GM12891 (cell line): ENCODE measurements around the gene RNF145.
"Not testable (repeated sequence)": the region's sequence is repeated elsewhere in the genome, so short reads cannot be mapped to it uniquely, and the experiment has no call there.

Experiments used
- POLR2A ChIP-seq: IDR thresholded peaks from 2 replicates; pipeline ENCODE4 v1.6.1; 2011; ENCODE audit warnings: low read depth, low read length, control low read depth
- POLR2AphosphoS5 ChIP-seq: IDR thresholded peaks from 2 replicates; pipeline ENCODE4 v1.6.1; 2011; ENCODE audit warnings: low read depth, low read length, control low read depth
- TAF1 ChIP-seq: IDR thresholded peaks from 2 replicates; pipeline ENCODE4 v1.6.1; 2011; ENCODE audit warnings: low read depth, low read length, control low read depth

DNA sequence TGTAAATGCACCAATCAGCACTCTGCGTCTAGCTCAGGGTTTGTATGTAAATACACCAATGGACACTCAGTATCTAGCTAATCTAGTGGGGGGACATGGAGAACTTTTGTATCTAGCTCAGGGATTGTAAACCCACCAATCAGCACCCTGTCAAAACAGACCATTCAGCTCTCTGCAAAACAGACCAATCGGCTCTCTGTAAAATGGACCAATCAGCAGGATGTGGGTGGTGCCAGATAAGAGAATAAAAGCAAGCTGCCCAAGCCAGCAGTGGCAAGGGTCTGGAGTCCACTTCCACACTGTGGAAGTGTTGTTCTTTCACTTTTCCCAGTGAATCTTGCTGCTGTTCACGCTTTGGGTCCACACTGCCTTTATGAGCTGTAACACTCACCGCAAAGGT is 89.5 kb downstream of the RNF145 start:
- TF ChIP-seq POLR2A, POLR2AphosphoS5, TAF1: not testable (repeated sequence)
